Measurements from ENCODE around the gene PCDHGB7.
A peak's percentile ranks its signal among the peaks of the same experiment; 100 is the strongest.
"Not testable (repeated sequence)": the region's sequence is repeated elsewhere in the genome, so short reads cannot be mapped to it uniquely, and the experiment has no call there.

Gene PCDHGB7

GRCh38 chr5:141397756-141398551, 19.5 kb upstream of the PCDHGB7 start, which contains the start of gene PCDHGB5:
PCDHGB5 (plus strand) TSS chr5:141397947; CDS start chr5:141398128, 181 bp downstream.
- peak; percentile 74 for DNase-seq

GRCh38 chr5:141398608-141399007, 18.9 kb upstream of the PCDHGB7 start:
- DNase-seq = no peak

- no peak for DNase-seq
These were observed 17.8 kb upstream of the PCDHGB7 start for GRCh38 chr5:141399555-141400258.

- DNase-seq = peak; percentile 32
These were observed 14.8 kb upstream of the PCDHGB7 start, which contains the start of gene PCDHGA9 for GRCh38 chr5:141402553-141403243. PCDHGA9 (plus strand) TSS chr5:141402778; CDS start chr5:141402953, 175 bp downstream.

DNA sequence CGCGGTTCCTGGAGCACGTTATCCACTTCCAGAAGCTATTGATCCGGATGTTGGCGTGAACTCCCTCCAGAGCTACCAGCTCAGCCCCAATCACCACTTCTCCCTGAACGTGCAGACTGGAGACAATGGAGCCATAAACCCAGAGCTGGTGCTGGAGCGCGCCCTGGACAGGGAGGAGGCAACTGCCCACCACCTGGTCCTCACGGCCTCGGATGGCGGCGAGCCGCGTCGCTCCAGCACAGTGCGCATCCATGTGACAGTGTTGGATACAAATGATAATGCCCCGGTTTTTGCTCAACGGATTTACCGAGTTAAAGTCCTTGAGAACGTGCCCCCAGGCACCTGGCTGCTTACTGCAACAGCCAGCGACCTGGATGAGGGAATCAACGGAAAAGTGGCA, 14.1 kb upstream of the PCDHGB7 start:
- DNase-seq = no peak

DNA sequence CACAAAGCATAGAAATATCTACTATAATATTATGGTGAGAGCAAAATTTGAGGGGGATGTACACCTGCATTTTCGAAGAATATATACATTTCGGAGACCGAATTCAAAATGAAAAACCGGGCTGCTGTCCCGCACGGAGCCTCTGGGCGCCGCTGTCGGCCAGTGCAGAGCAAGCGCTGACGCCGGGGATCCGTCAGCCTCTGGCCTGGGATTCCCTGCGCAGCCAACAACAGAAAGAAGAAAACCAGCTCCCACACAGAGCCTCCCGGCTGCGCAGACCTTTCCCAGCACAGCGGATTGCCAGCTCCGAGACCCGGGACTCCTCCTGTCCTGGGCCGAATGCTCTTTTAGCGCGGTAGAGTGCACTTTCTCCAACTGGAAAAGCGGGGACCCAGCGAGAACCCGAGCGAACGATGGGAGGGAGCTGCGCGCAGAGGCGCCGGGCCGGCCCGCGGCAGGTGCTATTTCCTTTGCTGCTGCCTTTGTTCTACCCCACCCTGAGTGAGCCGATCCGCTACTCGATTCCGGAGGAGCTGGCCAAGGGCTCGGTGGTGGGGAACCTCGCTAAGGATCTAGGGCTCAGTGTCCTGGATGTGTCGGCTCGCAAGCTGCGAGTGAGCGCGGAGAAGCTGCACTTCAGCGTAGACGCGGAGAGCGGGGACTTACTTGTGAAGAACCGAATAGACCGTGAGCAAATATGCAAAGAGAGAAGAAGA, 9.5 kb upstream of the PCDHGB7 start, which contains the start of gene PCDHGB6:
Gene PCDHGB6 (plus strand): TSS at position 232 of the 716 bp plus-strand sequence. CDS start 182 bp downstream, at position 414.
- peak; percentile 57 for DNase-seq

DNA sequence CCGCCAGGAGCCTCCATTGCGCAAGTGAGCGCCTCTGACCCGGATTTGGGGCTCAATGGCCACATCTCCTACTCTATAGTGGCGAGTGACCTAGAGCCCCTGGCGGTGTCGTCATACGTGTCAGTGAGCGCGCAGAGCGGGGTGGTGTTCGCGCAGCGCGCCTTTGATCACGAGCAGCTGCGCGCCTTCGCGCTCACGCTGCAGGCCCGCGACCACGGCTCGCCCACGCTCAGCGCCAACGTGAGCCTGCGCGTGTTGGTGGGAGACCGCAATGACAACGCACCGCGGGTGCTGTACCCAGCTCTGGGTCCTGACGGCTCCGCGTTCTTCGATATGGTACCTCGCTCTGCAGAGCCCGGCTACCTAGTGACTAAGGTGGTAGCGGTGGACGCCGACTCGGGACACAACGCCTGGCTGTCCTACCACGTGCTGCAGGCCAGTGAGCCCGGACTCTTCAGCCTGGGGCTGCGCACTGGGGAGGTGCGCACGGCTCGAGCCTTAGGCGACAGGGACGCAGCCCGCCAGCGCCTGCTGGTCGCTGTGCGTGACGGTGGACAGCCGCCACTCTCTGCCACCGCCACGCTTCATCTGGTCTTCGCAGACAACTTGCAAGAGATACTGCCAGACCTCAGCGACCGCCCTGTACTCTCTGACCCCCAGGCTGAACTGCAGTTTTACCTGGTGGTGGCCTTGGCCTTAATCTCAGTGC, 7.7 kb upstream of the PCDHGB7 start:
- no peak for DNase-seq

- DNase-seq = no peak
These were observed 5.9 kb upstream of the PCDHGB7 start for GRCh38 chr5:141411575-141411974.

GRCh38 chr5:141412854-141413539, 4.5 kb upstream of the PCDHGB7 start, which contains the start of gene PCDHGA10:
PCDHGA10 (plus strand) TSS chr5:141412987; CDS start chr5:141413176, 189 bp downstream.
- DNase-seq = peak; percentile 67

DNA sequence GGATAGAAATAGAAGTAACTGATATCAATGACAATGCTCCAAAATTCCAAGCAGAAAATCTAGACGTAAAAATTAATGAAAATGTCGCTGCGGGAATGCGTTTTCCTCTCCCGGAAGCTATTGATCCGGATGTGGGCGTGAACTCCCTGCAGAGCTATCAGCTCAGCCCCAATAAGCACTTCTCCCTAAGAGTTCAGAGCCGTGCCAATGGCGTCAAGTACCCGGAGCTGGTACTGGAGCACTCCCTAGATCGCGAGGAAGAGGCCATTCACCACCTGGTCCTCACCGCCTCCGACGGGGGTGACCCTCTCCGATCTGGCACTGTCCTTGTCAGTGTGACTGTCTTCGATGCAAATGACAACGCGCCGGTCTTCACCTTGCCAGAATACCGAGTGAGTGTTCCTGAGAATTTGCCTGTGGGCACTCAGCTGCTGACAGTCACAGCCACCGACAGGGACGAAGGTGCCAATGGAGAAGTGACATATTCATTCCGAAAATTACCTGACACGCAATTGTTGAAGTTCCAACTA, 3.9 kb upstream of the PCDHGB7 start:
- DNase-seq = peak; percentile 18

DNA sequence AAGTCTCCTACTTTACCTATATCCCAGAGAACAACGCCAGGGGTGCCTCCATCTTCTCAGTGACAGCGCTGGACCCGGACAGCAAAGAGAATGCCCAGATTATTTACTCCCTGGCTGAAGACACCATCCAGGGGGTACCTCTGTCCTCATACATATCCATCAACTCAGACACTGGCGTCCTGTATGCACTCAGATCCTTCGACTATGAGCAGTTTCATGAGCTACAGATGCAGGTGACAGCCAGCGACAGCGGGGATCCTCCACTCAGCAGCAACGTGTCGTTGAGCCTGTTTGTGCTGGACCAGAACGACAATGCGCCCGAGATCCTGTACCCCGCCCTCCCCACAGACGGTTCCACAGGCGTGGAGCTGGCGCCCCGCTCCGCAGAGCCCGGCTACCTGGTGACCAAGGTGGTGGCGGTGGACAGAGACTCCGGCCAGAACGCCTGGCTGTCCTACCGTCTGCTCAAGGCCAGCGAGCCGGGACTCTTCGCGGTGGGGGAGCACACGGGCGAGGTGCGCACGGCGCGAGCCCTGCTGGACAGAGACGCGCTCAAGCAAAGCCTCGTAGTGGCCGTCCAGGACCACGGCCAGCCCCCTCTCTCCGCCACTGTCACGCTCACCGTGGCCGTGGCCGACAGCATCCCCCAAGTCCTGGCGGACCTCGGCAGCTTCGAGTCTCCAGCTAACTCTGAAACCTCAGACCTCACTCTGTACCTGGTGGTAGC, 2.8 kb upstream of the PCDHGB7 start:
- not testable (repeated sequence) for DNase-seq

DNA sequence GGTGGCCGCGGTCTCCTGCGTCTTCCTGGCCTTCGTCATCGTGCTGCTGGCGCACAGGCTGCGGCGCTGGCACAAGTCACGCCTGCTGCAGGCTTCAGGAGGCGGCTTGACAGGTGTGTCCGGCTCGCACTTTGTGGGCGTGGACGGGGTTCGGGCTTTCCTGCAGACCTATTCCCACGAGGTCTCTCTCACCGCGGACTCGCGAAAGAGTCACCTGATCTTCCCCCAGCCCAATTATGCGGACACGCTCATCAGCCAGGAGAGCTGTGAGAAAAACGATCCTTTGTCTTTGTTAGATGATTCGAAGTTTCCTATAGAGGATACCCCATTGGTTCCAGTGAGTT, 2.2 kb upstream of the PCDHGB7 start:
- not testable (repeated sequence) for DNase-seq

GRCh38 chr5:141419074-141419880, 1.8 kb downstream of the PCDHGB7 start:
- DNase-seq = no peak

- peak; percentile 65 for DNase-seq
These were observed 3.5 kb downstream of the PCDHGB7 start, which contains the start of gene PCDHGA11 for GRCh38 chr5:141420855-141421488. PCDHGA11 (plus strand) TSS chr5:141421051; CDS start chr5:141421228, 177 bp downstream.

GRCh38 chr5:141421489-141421855, 4.0 kb downstream of the PCDHGB7 start:
- peak; percentile 18 for DNase-seq

- DNase-seq = no peak
These were observed 5.3 kb downstream of the PCDHGB7 start for GRCh38 chr5:141422742-141423291.

DNA sequence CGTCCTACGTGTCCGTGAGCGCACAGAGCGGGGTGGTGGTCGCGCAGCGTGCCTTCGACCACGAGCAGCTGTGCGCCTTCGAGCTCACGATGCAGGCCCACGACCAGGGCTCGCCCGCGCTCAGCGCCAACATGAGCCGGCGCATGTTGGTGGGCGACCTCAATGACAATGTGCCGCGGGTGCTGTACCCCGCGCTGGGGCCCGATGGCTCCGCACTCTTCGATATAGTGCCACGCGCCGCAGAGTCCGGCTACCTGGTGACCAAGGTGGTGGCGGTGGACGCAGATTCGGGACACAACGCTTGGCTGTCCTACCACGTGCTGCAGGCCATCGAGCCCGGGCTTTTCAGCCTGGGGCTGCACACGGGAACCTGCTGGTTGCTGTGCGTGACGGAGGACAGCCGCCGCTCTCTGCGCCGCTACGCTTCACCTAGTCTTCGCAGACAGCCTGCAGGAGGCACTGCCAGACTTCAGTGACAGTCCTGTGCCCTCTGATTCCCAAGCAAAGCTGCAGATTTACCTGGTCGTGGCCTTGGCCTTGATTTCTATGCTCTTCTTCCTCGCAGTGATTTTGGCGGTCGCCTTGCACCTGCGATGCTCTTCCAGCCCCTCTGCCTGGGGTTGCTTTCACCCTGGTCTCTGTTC, 10.4 kb downstream of the PCDHGB7 start:
- no peak for DNase-seq

All from EL (cell line).